Endothelial cell of umbilical vein (primary cell): Measurements from ENCODE around the gene RNF111. TPM values are rescaled to one million over a fixed set of nuclear protein-coding genes. Genes with fewer than 3 reads are reported as not detected.

Experiments used
- BruUV-seq: library from RNA; stranded (reverse); fragments of 400-500 nt; replicated peaks from 2 replicates; lab custom pipeline; 2021; lab: Mats Ljungman, UMichigan
- CTCF ChIA-PET: fragments of 300-600, 350-600 bp; sonication (Branson Sonifier 250); formaldehyde crosslinking; loops from one replicate; lab custom pipeline; 2021; ENCODE audit warnings: antibody characterized with exemption, inconsistent platforms; lab: Charles Lee
- POLR2A ChIA-PET: fragments of 300-600, 350-600 bp; sonication (Branson Sonifier 250); formaldehyde crosslinking; loops from one replicate; lab custom pipeline; 2021; ENCODE audit warnings: antibody characterized with exemption, inconsistent platforms; lab: Charles Lee
- DNase-seq: peaks from one replicate; pipeline ENCODE4 v3.0.0-alpha.2; 2011; ENCODE audit warnings: low read depth, low spot score
- FAIRE-seq: peaks from 2 replicates; lab custom pipeline; 2011; peaks lifted over from hg19 to GRCh38; lab: Jason Lieb, UNC
- H2AFZ ChIP-seq: 2 replicates; pipeline ENCODE4 v1.6.0; 2012; ENCODE audit warnings: low read depth, low read length, control low read depth, inconsistent platforms
- H3K27ac ChIP-seq: 2 replicates; pipeline ENCODE4 v1.5.1; 2011; ENCODE audit warnings: low read depth, mild to moderate bottlenecking, control low read depth, low read length, moderate library complexity; ENCODE audit not compliant: insufficient read depth
- H3K27me3 ChIP-seq, 2 experiments: 2 replicates each; pipeline versions ENCODE4 v1.6.0 to v1.6.1; 2011; ENCODE audit warnings: low read length in 2 of 2, mixed read lengths in 1 of 2; ENCODE audit not compliant: control insufficient read depth in 2 of 2, insufficient read depth in 2 of 2
- H3K36me3 ChIP-seq, 2 experiments: 2 replicates in 1 of 2; 3 replicates in 1 of 2; pipeline ENCODE4 v1.5.1; 2011; ENCODE audit warnings: low read length in 2 of 2, mild to moderate bottlenecking in 1 of 2, moderate library complexity in 1 of 2; ENCODE audit not compliant: control insufficient read depth in 2 of 2, insufficient read depth in 2 of 2; ENCODE audit errors: extremely low read depth in 1 of 2
- H3K4me1 ChIP-seq: 3 replicates; pipeline ENCODE4 v1.5.1; 2011; ENCODE audit warnings: mild to moderate bottlenecking, low read length; ENCODE audit not compliant: control insufficient read depth, insufficient read depth; ENCODE audit errors: extremely low read depth
- H3K4me2 ChIP-seq: 2 replicates; pipeline ENCODE4 v1.6.1; 2011; ENCODE audit warnings: low read length, control low read depth, mixed read lengths; ENCODE audit not compliant: insufficient read depth
- H3K4me3 ChIP-seq, 3 experiments: fragments of 200-600 bp in 1 of 3; sonication (generic), shearing (Covaris generic) in 1 of 3; replicated peaks in 1 of 3; 2 replicates each; pipeline ENCODE4 v1.5.1; 2011 to 2016; ENCODE audit warnings: control low read depth in 3 of 3, low read length in 3 of 3, mild to moderate bottlenecking in 2 of 3, inconsistent platforms in 1 of 3, low read depth in 1 of 3, moderate library complexity in 1 of 3; ENCODE audit not compliant: insufficient read depth in 1 of 3
- H3K79me2 ChIP-seq: 2 replicates; pipeline ENCODE4 v1.6.0; 2012; ENCODE audit warnings: low read length, inconsistent platforms; ENCODE audit not compliant: control insufficient read depth, insufficient read depth
- H3K9ac ChIP-seq: replicated peaks from 2 replicates; pipeline ENCODE3; 2011; ENCODE audit warnings: low read length, control low read depth; ENCODE audit not compliant: insufficient read depth; ENCODE audit errors: extremely low read depth
- H3K9me1 ChIP-seq: replicated peaks from 3 replicates; pipeline ENCODE4 v1.6.0; 2011; ENCODE audit warnings: mild to moderate bottlenecking, low read length; ENCODE audit not compliant: control insufficient read depth, insufficient read depth; ENCODE audit errors: extremely low read depth
- H3K9me3 ChIP-seq: replicated peaks from 2 replicates; pipeline ENCODE4 v1.5.1; 2012; ENCODE audit warnings: low read length, inconsistent platforms; ENCODE audit not compliant: control insufficient read depth, insufficient read depth
- H4K20me1 ChIP-seq: replicated peaks from 2 replicates; pipeline ENCODE3; 2011; ENCODE audit warnings: mild to moderate bottlenecking, low read length; ENCODE audit not compliant: control insufficient read depth, insufficient read depth; ENCODE audit errors: extremely low read depth
- CTCF ChIP-seq, 2 donors: IDR thresholded peaks; 1 replicate in 1 of 2; 2 replicates in 1 of 2; pipeline ENCODE4 v1.5.1; 2011; ENCODE audit warnings: low read length in 2 of 2, mild to moderate bottlenecking in 2 of 2, moderate library complexity in 2 of 2, control low read depth in 1 of 2, inconsistent platforms in 1 of 2, low read depth in 1 of 2; ENCODE audit not compliant: insufficient read depth in 1 of 2; ENCODE audit errors: extremely low read depth in 1 of 2
- EZH2 ChIP-seq: IDR thresholded peaks from 2 replicates; pipeline ENCODE4 v1.6.1; 2012; ENCODE audit warnings: borderline replicate concordance, low read depth, mild to moderate bottlenecking, moderate library complexity, low read length, inconsistent platforms; ENCODE audit not compliant: severe bottlenecking
- FOS ChIP-seq: IDR thresholded peaks from 2 replicates; pipeline ENCODE4 v1.6.1; 2011; ENCODE audit warnings: mild to moderate bottlenecking, low read length, moderate library complexity, borderline replicate concordance; ENCODE audit not compliant: insufficient read depth
- GATA2 ChIP-seq: IDR thresholded peaks from 2 replicates; pipeline ENCODE4 v1.7.0; 2011; ENCODE audit warnings: low read depth, mild to moderate bottlenecking, moderate library complexity, mixed read lengths, low read length; ENCODE audit not compliant: insufficient read length, insufficient read depth
- JUN ChIP-seq: IDR thresholded peaks from 2 replicates; pipeline ENCODE4 v1.6.1; 2011; ENCODE audit warnings: borderline replicate concordance, low read depth; ENCODE audit not compliant: insufficient read length, insufficient read depth
- MYC ChIP-seq: IDR thresholded peaks from one replicate; pipeline ENCODE4 v1.6.1; 2011; ENCODE audit warnings: mild to moderate bottlenecking, low read depth, low read length
- POLR2A ChIP-seq: IDR thresholded peaks from 2 replicates; pipeline ENCODE4 v1.6.1; 2012; ENCODE audit warnings: low read depth, mild to moderate bottlenecking, control low read depth, low read length
- POLR2AphosphoS5 ChIP-seq: IDR thresholded peaks from 2 replicates; pipeline ENCODE4 v1.6.1; 2012; ENCODE audit warnings: low read depth, mild to moderate bottlenecking, control low read depth, low read length, moderate library complexity; ENCODE audit not compliant: insufficient read depth
- dilution Hi-C: fragments of 300-500 bp; cut with MboI; formaldehyde crosslinking; loops from one replicate; pipeline ENCODE4 v1.15.0; 2019; ENCODE audit warnings: low sequenced_read_pairs; ENCODE audit not compliant: extremely low pct_ligation_motif_present
- intact Hi-C: fragments of 100-400 bp; cut with micrococcal nuclease; formaldehyde crosslinking; loops from one replicate; pipeline ENCODE4 v1.10.0; 2022
- polyA plus RNA-seq, 4 experiments: library from polyadenylated mRNA; depleted of rRNA in 3 of 4; stranded (reverse) in 3 of 4; unstranded in 1 of 4; fragments of >200 nt; gene quantifications; 2 replicates each; pipeline versions ENCODE4 v1.2.1 to v1.2.3, GENCODE V29; 2011 to 2012; ENCODE audit warnings: missing spikeins in 1 of 4
- total RNA-seq: library from RNA; stranded (reverse); gene quantifications from 2 replicates; pipeline ENCODE4 v1.2.3, GENCODE V29; 2021
- TF ChIP-seq, protein P1 (sequence below): IDR thresholded peaks from 2 replicates; pipeline ENCODE4 v1.6.1; 2011; ENCODE audit not compliant: insufficient read depth, insufficient read length

Gene RNF111
- total and polyA plus RNA-seq, 2 donors (not counting 3 experiments of a cell fraction or from before 2014, with no cell fraction given), result 22.3 to 42.6 TPM

GRCh38 chr15:59096429-59096828, 109.0 kb downstream of the RNF111 start:
- intact Hi-C loops, result no loop called here
- H3K4me1 ChIP-seq, result no peaks in the 10 kb centered on the region
- FAIRE-seq, result no peak
- no peak for DNase-seq
- no peaks in the 10 kb centered on the region for H3K9me1 ChIP-seq
- BruUV-seq, result no TSS peak
- POLR2A ChIA-PET, result no interaction called here
- no peak overlapping the region for H3K4me2 ChIP-seq
- no peaks in the 10 kb centered on the region for H3K79me2 ChIP-seq
- no peak overlapping the region for H3K4me3 ChIP-seq
- CTCF ChIA-PET, result interaction anchor here (3.2 kb wide), 1 partner anchor 116 kb away, joined by 9 read pairs; no protein-coding TSS in a partner anchor
- TF ChIP-seq GATA2, result no peak
- TF ChIP-seq, protein P1, sequence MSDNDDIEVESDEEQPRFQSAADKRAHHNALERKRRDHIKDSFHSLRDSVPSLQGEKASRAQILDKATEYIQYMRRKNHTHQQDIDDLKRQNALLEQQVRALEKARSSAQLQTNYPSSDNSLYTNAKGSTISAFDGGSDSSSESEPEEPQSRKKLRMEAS, result no peak
- TF ChIP-seq FOS, result no peak
- no peak for TF ChIP-seq JUN
- TF ChIP-seq MYC, result no peak
- TF ChIP-seq POLR2A, result no peak
- TF ChIP-seq CTCF (IDR thresholded peaks at IDR 0.05; ENCODE audit: extremely low read depth in 1 of 2, insufficient read depth in 1 of 2, low read depth in 1 of 2, low read length in 2 of 2), result no peak
- no peak for TF ChIP-seq EZH2
- TF ChIP-seq POLR2AphosphoS5, result no peak
- H3K36me3 ChIP-seq, result peaks cover 11 to 19% of the 10 kb centered on the region in 2 experiments
- no peak overlapping the region for H2AFZ ChIP-seq
- H3K27me3 ChIP-seq, result no peaks in the 10 kb centered on the region
- H4K20me1 ChIP-seq, result no peaks in the 10 kb centered on the region
- dilution Hi-C loops, result no loop called here
- no peaks in the 10 kb centered on the region for H3K9me3 ChIP-seq
- no peak overlapping the region for H3K9ac ChIP-seq
- H3K27ac ChIP-seq, result no peak overlapping the region
